Tibial artery (tissue), 4 donors: ENCODE measurements around the gene OCA2.

Experiments used
- DNase-seq, 2 donors: peaks; one replicate each; pipeline ENCODE4 v3.0.0-alpha.2; 2019
- H3K27ac ChIP-seq, 2 donors: fragments of 200-600 bp; sonication (generic) in 1 of 2; 1 replicate in 1 of 2; 2 replicates in 1 of 2; pipeline ENCODE4 v1.5.1; 2018 to 2019; ENCODE audit warnings: mild to moderate bottlenecking in 1 of 2
- H3K27me3 ChIP-seq, 2 donors: fragments of 200-600 bp; sonication (generic) in 1 of 2; one replicate each; pipeline versions ENCODE4 v1.5.1 to v1.6.0; 2016 to 2019
- H3K36me3 ChIP-seq, 3 donors: fragments of 200-600 bp; sonication (generic) in 2 of 3; one replicate each; pipeline ENCODE4 v1.5.1; 2016 to 2019; ENCODE audit warnings: mild to moderate bottlenecking in 2 of 3
- H3K4me1 ChIP-seq, 4 donors: fragments of 200-600 bp; sonication (generic) in 2 of 4; 1 replicate in 3 of 4; 2 replicates in 1 of 4; pipeline ENCODE4 v1.5.1; 2016 to 2019
- H3K4me3 ChIP-seq, 2 donors: fragments of 200-600 bp; sonication (generic) in 1 of 2; 1 replicate in 1 of 2; 2 replicates in 1 of 2; pipeline ENCODE4 v1.5.1; 2018 to 2019; ENCODE audit warnings: mild to moderate bottlenecking in 2 of 2
- H3K9me3 ChIP-seq, 3 donors: fragments of 200-600 bp; sonication (generic) in 1 of 3; one replicate each; pipeline ENCODE4 v1.5.1; 2016 to 2019
- CTCF ChIP-seq, 2 experiments: fragments of 200-600 bp in 1 of 2; fragments of 450-650 bp in 1 of 2; IDR thresholded peaks; one replicate each; pipeline ENCODE4 v1.5.1; 2017 to 2019; ENCODE audit warnings: antibody characterized with exemption in 2 of 2, mild to moderate bottlenecking in 1 of 2, moderate library complexity in 1 of 2
- intact Hi-C: fragments of 100-400 bp; cut with DNase I; formaldehyde crosslinking; loops from one replicate; pipeline ENCODE4 v1.15.0; 2023; ENCODE audit warnings: low total_unique reads

Gene OCA2

DNA sequence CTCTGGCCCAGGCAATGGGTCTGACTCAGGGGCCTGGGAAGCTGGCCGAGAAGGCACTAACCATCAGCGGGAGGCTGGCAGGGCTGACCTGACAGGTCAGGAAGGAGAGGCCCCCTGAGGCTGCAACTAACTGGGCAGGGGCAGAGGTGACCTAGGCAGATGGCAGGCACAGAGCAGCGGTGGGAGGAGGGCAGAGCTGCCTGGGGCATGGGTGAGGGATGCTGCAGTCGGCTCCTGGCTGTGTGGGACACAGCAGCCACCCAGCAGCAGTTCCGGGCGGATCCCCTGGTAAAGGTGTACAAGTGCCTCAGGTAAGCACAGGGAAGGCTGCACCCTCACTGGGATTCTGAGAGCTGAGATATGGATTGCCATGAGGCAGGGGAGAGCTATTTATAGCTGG lies 236.1 kb downstream of the OCA2 start:
- no peak overlapping the region for H3K27ac ChIP-seq
- no peak for DNase-seq
- H3K4me1 ChIP-seq: no peaks in the 10 kb centered on the region
- TF ChIP-seq CTCF (IDR thresholded peaks at IDR 0.05): no peak
- H3K36me3 ChIP-seq: peaks cover 0 to 4% (median 0%) of the 10 kb centered on the region in 3 donors
- H3K4me3 ChIP-seq: no peak overlapping the region
- no peaks in the 10 kb centered on the region for H3K27me3 ChIP-seq
- peaks cover 0 to 6% (median 6%) of the 10 kb centered on the region in 3 donors for H3K9me3 ChIP-seq
- intact Hi-C loops: no loop called here

- H3K27ac ChIP-seq: no peak overlapping the region
- no peaks in the 10 kb centered on the region for H3K27me3 ChIP-seq
- H3K4me3 ChIP-seq: no peak overlapping the region
- DNase-seq: no peak
- intact Hi-C loops: no loop called here
- peaks cover 0 to 9% (median 6%) of the 10 kb centered on the region in 3 donors for H3K9me3 ChIP-seq
- TF ChIP-seq CTCF (IDR thresholded peaks at IDR 0.05): no peak
- peaks cover 0 to 3% (median 0%) of the 10 kb centered on the region in 3 donors for H3K36me3 ChIP-seq
- H3K4me1 ChIP-seq: no peaks in the 10 kb centered on the region
Measured at GRCh38 chr15:27861171-27861570, 237.9 kb downstream of the OCA2 start.

DNA sequence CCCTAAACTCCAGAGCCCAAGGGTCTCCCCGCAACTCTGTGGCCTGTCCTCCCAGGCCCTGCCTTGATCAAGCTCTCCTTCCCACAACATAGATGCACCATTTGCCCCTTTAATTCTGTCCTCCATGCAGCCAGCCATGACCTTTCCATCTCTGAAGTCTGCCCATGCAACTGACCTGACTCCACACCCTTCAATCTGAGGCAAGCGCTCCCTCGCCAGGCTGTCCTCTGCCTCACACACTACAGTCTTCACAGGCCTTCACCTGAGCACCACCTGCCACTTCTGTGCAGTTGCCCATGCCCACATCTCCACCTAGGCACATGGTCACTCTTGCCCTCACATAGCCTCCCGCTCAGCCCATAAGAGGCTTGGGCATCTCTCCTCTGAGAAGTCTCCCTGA lies 244.0 kb downstream of the OCA2 start:
- H3K27ac ChIP-seq: no peak overlapping the region
- H3K4me3 ChIP-seq: no peak overlapping the region
- H3K9me3 ChIP-seq: peaks cover 0 to 9% (median 0%) of the 10 kb centered on the region in 3 donors
- H3K27me3 ChIP-seq: no peaks in the 10 kb centered on the region
- H3K4me1 ChIP-seq: no peaks in the 10 kb centered on the region
- intact Hi-C loops: no loop called here
- no peak for DNase-seq
- TF ChIP-seq CTCF (IDR thresholded peaks at IDR 0.05): no peak
- H3K36me3 ChIP-seq: no peaks in the 10 kb centered on the region

GRCh38 chr15:27854601-27855000 lies 244.5 kb downstream of the OCA2 start:
- no peak overlapping the region for H3K27ac ChIP-seq
- H3K36me3 ChIP-seq: no peaks in the 10 kb centered on the region
- no peak for DNase-seq
- peaks cover 0 to 9% (median 0%) of the 10 kb centered on the region in 3 donors for H3K9me3 ChIP-seq
- no peak for TF ChIP-seq CTCF (IDR thresholded peaks at IDR 0.05)
- H3K27me3 ChIP-seq: no peaks in the 10 kb centered on the region
- H3K4me3 ChIP-seq: no peak overlapping the region
- no peaks in the 10 kb centered on the region for H3K4me1 ChIP-seq
- intact Hi-C loops: no loop called here

DNA sequence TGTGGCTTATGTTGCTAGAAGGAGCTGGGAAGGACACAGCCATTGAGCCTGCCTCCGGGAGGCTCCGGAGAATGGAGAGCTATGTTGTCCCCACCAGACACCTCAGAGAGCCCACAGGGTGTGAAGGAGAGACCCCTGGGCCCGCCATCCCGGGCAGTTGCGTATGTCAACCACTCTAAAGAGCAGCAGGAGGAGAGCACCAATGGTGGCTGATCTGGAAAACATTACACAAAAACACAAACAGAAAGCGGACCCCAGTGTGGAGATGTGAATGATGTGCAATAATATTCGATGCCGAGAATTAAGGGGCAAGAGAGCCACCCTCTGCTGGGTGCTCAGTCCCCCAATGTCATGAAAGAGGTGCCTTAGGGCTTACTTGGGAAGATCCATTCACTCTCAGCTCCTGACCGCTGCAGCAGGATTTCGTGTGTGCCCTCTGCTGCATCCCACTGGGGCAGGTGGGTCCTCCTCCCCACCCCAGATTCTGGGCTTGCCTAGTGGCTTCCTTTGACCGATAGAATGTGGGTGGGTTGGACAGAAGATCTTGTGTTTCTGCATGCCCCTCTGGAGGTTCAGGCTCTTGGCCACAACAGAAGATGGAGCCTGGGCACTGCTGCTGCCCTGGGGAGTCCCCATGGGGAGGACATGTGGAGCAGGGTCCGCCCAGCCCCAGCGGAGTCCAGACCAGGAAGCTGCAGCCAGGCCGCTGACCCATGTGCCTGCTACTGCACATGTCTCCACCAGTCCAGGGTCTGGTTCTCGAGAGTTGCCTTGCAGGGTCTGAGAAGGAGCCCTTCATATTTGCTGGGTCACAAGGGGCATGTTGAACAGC lies 245.3 kb downstream of the OCA2 start:
- Histone ChIP-seq H3K4me3 (no peak overlapping the region), H3K9me3 (peaks cover 0 to 9% (median 0%) of the 10 kb centered on the region in 3 donors), H3K27me3 (no peaks in the 10 kb centered on the region), H3K36me3 (no peaks in the 10 kb centered on the region), H3K4me1 (no peaks in the 10 kb centered on the region), H3K27ac (no peak overlapping the region)
- TF ChIP-seq CTCF (IDR thresholded peaks at IDR 0.05): no peak
- intact Hi-C loops: no loop called here
- DNase-seq: no peak
